GM21717 (cell line): ENCODE measurements around the gene GCSAM.
"Not testable (repeated sequence)": the region's sequence is repeated elsewhere in the genome, so short reads cannot be mapped to it uniquely, and the experiment has no call there.

Source experiments
- ATAC-seq: cut with Tn5 transposase; IDR thresholded peaks from one replicate; pipeline ENCODE4 v1.9.1; 2021; ENCODE audit warnings: mild to moderate bottlenecking, moderate library complexity; ENCODE audit not compliant: unreplicated experiment

GCSAM gene

GRCh38 chr3:112074616-112075497 is 58.2 kb downstream of the GCSAM start:
- peak; percentile 88 for ATAC-seq

DNA sequence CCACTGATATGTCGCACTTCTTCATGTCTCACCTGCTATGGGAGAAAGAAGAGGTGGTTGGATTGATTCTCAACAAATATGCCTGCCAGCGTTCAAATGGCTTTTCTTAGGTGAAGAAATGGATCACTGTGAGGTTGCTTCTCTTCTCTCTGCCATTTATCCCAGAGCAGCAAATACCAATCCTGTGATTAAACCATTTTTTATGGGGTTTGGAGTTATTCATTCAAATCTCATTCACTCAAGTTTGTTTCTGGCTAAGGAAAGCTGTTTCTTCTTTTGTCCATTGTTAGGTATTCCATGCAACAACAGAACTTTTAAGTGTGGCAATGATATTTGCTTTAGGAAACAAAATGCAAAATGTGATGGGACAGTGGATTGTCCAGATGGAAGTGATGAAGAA is 59.0 kb downstream of the GCSAM start:
- ATAC-seq, result no peak

- not testable (repeated sequence) for ATAC-seq
Measured at GRCh38 chr3:112072387-112073060, 60.5 kb downstream of the GCSAM start.
